Ishikawa (cell line): ENCODE measurements around the gene RASGEF1C.

Experiments used
- CEBPB ChIP-seq: IDR thresholded peaks from 2 replicates; pipeline ENCODE4 v1.6.1; 2012
- CREB1 ChIP-seq: IDR thresholded peaks from 2 replicates; pipeline ENCODE4 v1.6.1; 2012; ENCODE audit warnings: low read depth
- EGR1 ChIP-seq: IDR thresholded peaks from 2 replicates; pipeline ENCODE4 v1.6.1; 2012
- EP300 ChIP-seq: IDR thresholded peaks from 2 replicates; pipeline ENCODE4 v1.6.1; 2012; ENCODE audit warnings: borderline replicate concordance
- FOXM1 ChIP-seq: IDR thresholded peaks from 2 replicates; pipeline ENCODE4 v1.6.1; 2012; ENCODE audit warnings: low read depth, borderline replicate concordance
- NFIC ChIP-seq: IDR thresholded peaks from 2 replicates; pipeline ENCODE4 v1.6.1; 2012
- RAD21 ChIP-seq: IDR thresholded peaks from 2 replicates; pipeline ENCODE4 v1.6.1; 2012; ENCODE audit warnings: low read depth
- REST ChIP-seq: IDR thresholded peaks from 2 replicates; pipeline ENCODE4 v1.6.1; 2012; ENCODE audit warnings: low read depth, mild to moderate bottlenecking
- TAF1 ChIP-seq: IDR thresholded peaks from 2 replicates; pipeline ENCODE4 v1.6.1; 2012; ENCODE audit warnings: low read depth, mild to moderate bottlenecking
- TCF12 ChIP-seq: IDR thresholded peaks from 2 replicates; pipeline ENCODE4 v1.6.1; 2012; ENCODE audit warnings: low read depth
- TEAD4 ChIP-seq: IDR thresholded peaks from 2 replicates; pipeline ENCODE4 v1.6.1; 2012
- YY1 ChIP-seq: IDR thresholded peaks from 2 replicates; pipeline ENCODE4 v1.6.1; 2012; ENCODE audit warnings: low read depth
- ZBTB7A ChIP-seq: IDR thresholded peaks from 2 replicates; pipeline ENCODE4 v1.6.1; 2012; ENCODE audit warnings: low read depth
- TF ChIP-seq, protein P1 (sequence below): IDR thresholded peaks from 2 replicates; pipeline ENCODE4 v1.6.1; 2012
- TF ChIP-seq, protein P2 (sequence below): IDR thresholded peaks from 2 replicates; pipeline ENCODE4 v1.6.1; 2012

The RASGEF1C gene

GRCh38 chr5:180155365-180155926 is 53.6 kb downstream of the RASGEF1C start:
- TF ChIP-seq, protein P1, sequence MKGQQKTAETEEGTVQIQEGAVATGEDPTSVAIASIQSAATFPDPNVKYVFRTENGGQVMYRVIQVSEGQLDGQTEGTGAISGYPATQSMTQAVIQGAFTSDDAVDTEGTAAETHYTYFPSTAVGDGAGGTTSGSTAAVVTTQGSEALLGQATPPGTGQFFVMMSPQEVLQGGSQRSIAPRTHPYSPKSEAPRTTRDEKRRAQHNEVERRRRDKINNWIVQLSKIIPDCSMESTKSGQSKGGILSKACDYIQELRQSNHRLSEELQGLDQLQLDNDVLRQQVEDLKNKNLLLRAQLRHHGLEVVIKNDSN, result no peak
- TF ChIP-seq RAD21, result no peak
- no peak for TF ChIP-seq YY1
- no peak for TF ChIP-seq TCF12
- TF ChIP-seq REST, result no peak
- TF ChIP-seq TAF1, result no peak
- TF ChIP-seq CEBPB, result no peak
- TF ChIP-seq, protein P2, sequence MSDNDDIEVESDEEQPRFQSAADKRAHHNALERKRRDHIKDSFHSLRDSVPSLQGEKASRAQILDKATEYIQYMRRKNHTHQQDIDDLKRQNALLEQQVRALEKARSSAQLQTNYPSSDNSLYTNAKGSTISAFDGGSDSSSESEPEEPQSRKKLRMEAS, result no peak
- no peak for TF ChIP-seq EP300
- no peak for TF ChIP-seq ZBTB7A
- TF ChIP-seq EGR1, result no peak
- TF ChIP-seq CREB1, result no peak
- TF ChIP-seq FOXM1, result no peak

DNA sequence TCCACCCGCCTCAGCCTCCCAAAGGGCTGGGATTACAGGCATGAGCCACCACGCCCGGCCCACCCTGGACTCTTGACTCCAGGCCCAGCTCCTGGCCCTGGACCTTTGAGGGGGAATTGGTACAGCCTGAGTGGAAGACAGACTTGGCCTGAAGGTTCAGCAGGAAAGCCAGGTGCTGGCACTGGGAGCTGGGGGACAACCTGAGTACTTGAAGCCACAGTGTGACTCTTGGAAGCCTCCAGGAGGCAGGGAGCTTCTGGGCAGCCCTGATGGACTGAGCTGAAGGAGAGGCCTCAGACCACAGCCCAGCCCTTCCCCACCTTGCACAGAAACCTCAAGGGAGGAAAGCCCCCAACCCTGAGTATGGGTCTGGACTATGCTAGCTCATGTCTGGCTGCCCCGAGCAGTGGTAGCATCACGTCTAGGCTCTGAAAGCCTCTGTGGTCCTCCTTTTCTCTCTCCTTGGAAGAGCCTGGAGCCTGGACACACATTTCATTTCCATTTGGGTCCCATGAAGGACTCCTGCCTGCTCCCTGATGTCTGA is 54.1 kb downstream of the RASGEF1C start:
- TF ChIP-seq EGR1 (no peak), FOXM1 (no peak), NFIC (no peak), TCF12 (no peak), EP300 (no peak), CREB1 (no peak), TAF1 (no peak), TEAD4 (no peak), YY1 (no peak), CEBPB (no peak)
- TF ChIP-seq, protein P2, result no peak
- TF ChIP-seq, protein P1, result no peak

- TF ChIP-seq FOXM1 (no peak), EGR1 (no peak), TAF1 (no peak), ZBTB7A (no peak), NFIC (no peak), YY1 (no peak), REST (no peak), TCF12 (no peak), CREB1 (no peak), RAD21 (no peak), TEAD4 (no peak), EP300 (no peak), CEBPB (no peak)
- TF ChIP-seq, protein P1, result no peak
- TF ChIP-seq, protein P2, result no peak
These were observed 55.0 kb downstream of the RASGEF1C start for GRCh38 chr5:180153991-180154390.

DNA sequence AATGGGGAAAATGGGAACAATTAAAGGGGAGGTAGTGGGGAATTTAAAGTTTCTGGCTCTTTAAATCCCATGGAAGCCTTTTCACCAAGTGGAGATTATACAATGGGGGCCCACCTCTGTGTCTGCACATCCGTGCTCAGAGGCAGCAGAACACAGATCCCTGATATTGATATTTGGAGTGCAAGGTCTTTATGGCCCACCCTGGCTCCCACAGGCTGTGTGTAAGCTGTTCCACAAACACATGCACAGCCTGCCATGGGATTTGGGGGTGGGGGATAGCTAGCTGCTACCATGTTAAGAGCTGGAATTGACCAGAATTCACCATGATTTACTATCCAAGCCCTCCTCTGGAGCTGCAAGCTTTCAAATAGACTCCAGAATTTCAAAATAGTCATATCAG is 55.9 kb downstream of the RASGEF1C start:
- no peak for TF ChIP-seq REST
- TF ChIP-seq TEAD4, result no peak
- no peak for TF ChIP-seq YY1
- no peak for TF ChIP-seq FOXM1
- TF ChIP-seq, protein P1, result no peak
- TF ChIP-seq EP300, result no peak
- TF ChIP-seq, protein P2, result no peak
- TF ChIP-seq CEBPB, result no peak
- TF ChIP-seq NFIC, result no peak
- no peak for TF ChIP-seq CREB1
- no peak for TF ChIP-seq TAF1
- TF ChIP-seq EGR1, result no peak
- TF ChIP-seq TCF12, result no peak
